Lower lobe of right lung (tissue), 2 donors: ENCODE measurements around the gene KCTD15. TPM values are rescaled to one million over a fixed set of nuclear protein-coding genes. Genes with fewer than 3 reads are reported as not detected.

Experiments used
- ATAC-seq, 2 donors: fragments of 200-7000 bp; cut with Tn5 transposase; one replicate each; pipeline ENCODE4 v1.9.1; 2020 to 2022; ENCODE audit warnings: mild to moderate bottlenecking in 2 of 2, moderate library complexity in 2 of 2
- DNase-seq: peaks from one replicate; pipeline ENCODE4 v3.0.0-alpha.2; 2020
- H3K27ac ChIP-seq: fragments of 200-600 bp; one replicate; pipeline ENCODE4 v1.8.0; 2022
- H3K27me3 ChIP-seq: fragments of 200-600 bp; one replicate; pipeline ENCODE4 v1.8.0; 2022; ENCODE audit warnings: low read depth
- H3K36me3 ChIP-seq: fragments of 200-600 bp; one replicate; pipeline ENCODE4 v1.8.0; 2022; ENCODE audit warnings: mild to moderate bottlenecking
- H3K4me1 ChIP-seq: fragments of 200-600 bp; one replicate; pipeline ENCODE4 v1.8.0; 2022
- H3K4me3 ChIP-seq: fragments of 200-600 bp; one replicate; pipeline ENCODE4 v1.8.0; 2022; ENCODE audit warnings: mild to moderate bottlenecking
- H3K9me3 ChIP-seq: fragments of 200-600 bp; one replicate; pipeline ENCODE4 v1.8.0; 2022
- intact Hi-C: fragments of 100-400 bp; cut with DNase I; formaldehyde crosslinking; loops from one replicate; pipeline ENCODE4 v1.11.0; 2022
- total RNA-seq: library from RNA; stranded (reverse); fragmentation: NEBNext Ultra II Directional; extraction: Animal tissue kit (Norgen Biotek cat#: 25700); gene quantifications from one replicate; pipeline ENCODE4 v1.2.1, GENCODE V29; 2021
- TF ChIP-seq, protein P1 (sequence below): fragments of 200-600 bp; IDR thresholded peaks from one replicate; pipeline ENCODE4 v1.8.0; 2022; ENCODE audit warnings: antibody characterized with exemption, mild to moderate bottlenecking
- donor health status: DM: no; HTN: yes; CAD: no; lungs with severe emphysema.

KCTD15 gene
- total RNA-seq, 1 donor from 2014 or later: 27.0 TPM

DNA sequence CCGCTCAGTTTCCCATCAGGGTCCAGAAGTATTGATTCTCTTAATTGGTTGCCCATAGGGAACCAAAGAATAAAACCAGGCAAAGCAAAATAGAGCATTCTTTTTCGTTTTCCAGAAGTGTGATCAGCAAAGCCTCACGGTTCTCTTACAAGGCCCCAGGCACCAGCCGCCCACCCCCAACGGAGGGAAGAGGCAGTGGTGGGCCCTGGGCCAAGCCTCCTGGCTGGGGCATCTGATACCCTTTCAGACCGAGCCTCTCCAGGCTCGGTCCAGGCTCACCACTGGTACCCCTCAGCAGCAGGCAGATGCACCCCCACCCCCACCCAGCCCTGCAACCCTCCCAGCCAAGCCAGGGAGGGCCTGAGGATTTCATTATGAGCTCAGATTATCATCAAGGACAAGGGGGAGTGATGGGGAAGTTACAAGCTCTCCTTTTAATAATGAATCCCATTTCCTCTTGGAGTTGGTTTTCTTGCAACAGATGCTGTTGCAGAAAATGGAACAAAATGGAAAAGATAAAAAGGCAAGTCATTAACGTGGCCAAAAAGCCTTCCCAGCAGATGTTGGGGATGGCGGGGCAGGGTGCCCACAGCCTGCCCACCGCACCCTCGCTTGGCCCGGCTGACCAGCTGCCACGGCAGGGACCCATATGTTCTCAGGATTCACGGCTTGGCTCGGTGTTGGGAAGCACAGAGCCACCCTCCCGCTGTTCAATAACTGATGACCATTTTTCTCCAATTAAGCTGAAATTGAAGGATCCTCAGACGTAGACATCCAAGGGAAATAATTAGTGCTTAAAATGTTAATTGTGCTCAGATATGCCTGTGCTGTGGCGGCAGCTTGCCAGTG lies 45.9 kb upstream of the KCTD15 start:
- H3K36me3 ChIP-seq: no peaks in the 10 kb centered on the region
- H3K27ac ChIP-seq: no peak overlapping the region
- no peak for DNase-seq
- no peaks in the 10 kb centered on the region for H3K9me3 ChIP-seq
- peaks cover 21% of the 10 kb centered on the region for H3K27me3 ChIP-seq
- no peak overlapping the region for H3K4me3 ChIP-seq
- no peak for ATAC-seq
- intact Hi-C loops: no loop called here
- H3K4me1 ChIP-seq: no peaks in the 10 kb centered on the region
- TF ChIP-seq, protein P1, sequence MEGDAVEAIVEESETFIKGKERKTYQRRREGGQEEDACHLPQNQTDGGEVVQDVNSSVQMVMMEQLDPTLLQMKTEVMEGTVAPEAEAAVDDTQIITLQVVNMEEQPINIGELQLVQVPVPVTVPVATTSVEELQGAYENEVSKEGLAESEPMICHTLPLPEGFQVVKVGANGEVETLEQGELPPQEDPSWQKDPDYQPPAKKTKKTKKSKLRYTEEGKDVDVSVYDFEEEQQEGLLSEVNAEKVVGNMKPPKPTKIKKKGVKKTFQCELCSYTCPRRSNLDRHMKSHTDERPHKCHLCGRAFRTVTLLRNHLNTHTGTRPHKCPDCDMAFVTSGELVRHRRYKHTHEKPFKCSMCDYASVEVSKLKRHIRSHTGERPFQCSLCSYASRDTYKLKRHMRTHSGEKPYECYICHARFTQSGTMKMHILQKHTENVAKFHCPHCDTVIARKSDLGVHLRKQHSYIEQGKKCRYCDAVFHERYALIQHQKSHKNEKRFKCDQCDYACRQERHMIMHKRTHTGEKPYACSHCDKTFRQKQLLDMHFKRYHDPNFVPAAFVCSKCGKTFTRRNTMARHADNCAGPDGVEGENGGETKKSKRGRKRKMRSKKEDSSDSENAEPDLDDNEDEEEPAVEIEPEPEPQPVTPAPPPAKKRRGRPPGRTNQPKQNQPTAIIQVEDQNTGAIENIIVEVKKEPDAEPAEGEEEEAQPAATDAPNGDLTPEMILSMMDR: no peak

DNA sequence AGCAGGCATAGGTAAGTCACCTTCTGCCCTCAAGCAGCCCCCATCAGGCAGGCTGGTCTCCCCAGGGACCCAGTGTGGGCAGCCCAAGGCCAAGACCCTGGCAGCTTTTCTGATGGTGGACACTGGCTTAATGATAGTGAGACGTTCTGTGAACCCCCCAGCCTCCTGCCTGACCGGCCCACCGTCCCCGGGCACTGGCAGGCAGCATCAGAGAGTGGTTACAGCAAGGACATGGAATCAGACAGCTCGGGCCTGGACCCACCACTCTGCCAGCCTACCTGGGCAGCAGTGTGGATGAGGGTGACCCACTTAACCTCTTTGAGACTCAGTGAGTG lies 45.3 kb upstream of the KCTD15 start:
- Histone ChIP-seq H3K9me3 (no peaks in the 10 kb centered on the region), H3K36me3 (no peaks in the 10 kb centered on the region), H3K4me3 (no peak overlapping the region), H3K27ac (no peak overlapping the region), H3K4me1 (no peaks in the 10 kb centered on the region), H3K27me3 (peaks cover 21% of the 10 kb centered on the region)
- ATAC-seq (no peak), DNase-seq (no peak)
- intact Hi-C loops: no loop called here
- TF ChIP-seq, protein P1: no peak

DNA sequence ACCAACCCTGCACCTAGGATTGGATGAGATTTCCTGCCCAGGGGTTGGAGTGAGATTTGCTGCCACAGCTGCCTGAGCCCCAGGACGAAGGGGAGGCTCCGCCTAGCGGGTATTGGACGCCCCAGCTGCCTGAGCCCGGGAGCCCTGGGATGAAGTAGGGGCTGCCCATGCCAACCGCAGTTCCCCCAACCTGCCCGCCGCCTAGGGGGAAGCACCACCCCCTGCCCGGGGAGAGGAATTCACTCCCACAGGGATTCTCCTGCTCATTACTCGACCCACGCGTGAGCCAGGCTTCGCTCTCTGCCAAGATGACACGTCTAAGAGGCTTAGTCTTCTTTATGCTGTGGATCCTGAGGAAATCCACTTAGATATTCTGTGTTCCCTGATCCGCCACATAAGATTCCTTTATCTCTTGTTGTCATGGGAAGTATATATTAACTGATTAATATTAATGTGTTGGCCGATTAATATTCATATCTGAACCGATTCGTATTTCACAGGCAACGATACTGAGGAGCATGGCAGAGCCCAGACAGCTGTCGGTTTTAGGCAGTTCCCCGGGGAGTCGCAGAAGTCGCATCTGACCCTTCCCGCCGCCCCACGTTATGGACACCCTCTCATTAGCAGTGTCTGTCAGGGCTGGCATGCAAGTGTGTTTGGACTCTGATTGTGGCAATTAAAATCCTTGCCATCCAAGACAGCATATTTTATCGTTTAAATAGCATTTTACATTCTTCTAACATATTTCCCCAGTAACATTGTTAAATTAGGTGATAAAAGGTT lies 44.5 kb upstream of the KCTD15 start:
- H3K9me3 ChIP-seq: no peaks in the 10 kb centered on the region
- H3K36me3 ChIP-seq: no peaks in the 10 kb centered on the region
- DNase-seq: no peak
- H3K4me3 ChIP-seq: no peak overlapping the region
- no peak for ATAC-seq
- intact Hi-C loops: no loop called here
- H3K27ac ChIP-seq: no peak overlapping the region
- no peaks in the 10 kb centered on the region for H3K4me1 ChIP-seq
- H3K27me3 ChIP-seq: peaks cover 16% of the 10 kb centered on the region
- TF ChIP-seq, protein P1: no peak

DNA sequence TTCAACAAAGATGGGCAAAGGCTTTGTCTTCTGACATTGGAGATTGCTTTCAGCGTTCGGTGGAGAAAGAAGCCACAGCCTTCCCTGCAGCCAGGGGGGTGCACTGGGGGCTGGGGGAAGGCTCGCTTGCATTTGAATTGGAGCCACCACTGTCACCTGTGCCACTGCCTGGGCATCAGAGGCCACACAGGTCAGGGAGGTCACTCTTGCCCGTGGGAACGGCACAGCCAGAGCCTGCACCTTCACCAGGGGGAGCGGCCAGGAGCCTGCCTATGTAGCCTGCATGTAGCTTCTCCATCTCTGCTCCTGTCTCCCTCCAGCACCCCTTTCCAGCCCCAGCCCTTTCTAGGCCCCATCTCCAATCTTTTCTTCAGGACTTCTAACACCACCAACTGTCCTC lies 43.7 kb upstream of the KCTD15 start:
- H3K27ac ChIP-seq: no peak overlapping the region
- ATAC-seq: no peak

DNA sequence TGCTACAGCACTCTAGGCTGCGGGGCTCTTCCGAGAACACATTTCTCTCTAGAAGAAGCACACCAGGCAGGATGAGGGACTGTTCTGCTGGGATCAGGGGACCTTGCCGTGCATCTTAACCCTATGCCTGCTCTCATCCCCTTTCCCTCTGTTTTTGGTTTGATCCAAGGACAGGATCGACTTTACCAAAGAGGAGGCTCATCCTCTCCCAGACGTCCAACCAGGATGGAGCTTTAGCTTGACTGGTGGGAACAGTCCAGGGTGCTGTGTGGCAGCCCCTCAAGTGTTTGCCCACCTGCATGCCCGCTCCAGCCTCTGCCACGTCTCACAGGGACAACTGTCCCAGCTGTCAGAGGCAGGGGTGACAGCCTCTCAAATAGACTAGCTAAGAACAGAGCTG lies 42.3 kb upstream of the KCTD15 start:
- H3K27ac ChIP-seq: no peak overlapping the region
- TF ChIP-seq, protein P1: no peak
- no peak overlapping the region for H3K4me3 ChIP-seq
- peaks cover 3% of the 10 kb centered on the region for H3K27me3 ChIP-seq
- intact Hi-C loops: no loop called here
- ATAC-seq (no peak), DNase-seq (no peak)
- H3K4me1 ChIP-seq: peaks cover 7% of the 10 kb centered on the region
- no peaks in the 10 kb centered on the region for H3K36me3 ChIP-seq
- H3K9me3 ChIP-seq: no peaks in the 10 kb centered on the region

More for the DNA sequence above, 43.7 kb upstream of the KCTD15 start:
- H3K27me3 ChIP-seq: peaks cover 14% of the 10 kb centered on the region
- no peaks in the 10 kb centered on the region for H3K9me3 ChIP-seq
- TF ChIP-seq, protein P1: no peak
- H3K4me1 ChIP-seq: no peaks in the 10 kb centered on the region
- intact Hi-C loops: no loop called here
- DNase-seq: no peak
- no peaks in the 10 kb centered on the region for H3K36me3 ChIP-seq
- H3K4me3 ChIP-seq: no peak overlapping the region
